K562 (cell line): Measurements from ENCODE around the gene CA7. TPM values are rescaled to one million over a fixed set of nuclear protein-coding genes. Genes with fewer than 3 reads are reported as not detected.
A peak's percentile ranks its signal among the peaks of the same experiment; 100 is the strongest.

Experiments
- EHMT2 ChIP-seq: fragments of 450-650 bp; IDR thresholded peaks from 2 replicates; pipeline ENCODE4 v1.6.1; 2018; ENCODE audit warnings: antibody characterized with exemption
- ERF ChIP-seq: fragments of 450-650 bp; formaldehyde crosslinking; IDR thresholded peaks from 2 replicates; pipeline ENCODE4 v1.4.0; 2020; ENCODE audit warnings: mild to moderate bottlenecking, mixed read lengths
- FIP1L1 ChIP-seq: fragments of 200-400 bp; formaldehyde crosslinking; IDR thresholded peaks from 2 replicates; pipeline ENCODE4 v1.6.1; 2018; ENCODE audit warnings: mild to moderate bottlenecking, low read depth, low read length; ENCODE audit not compliant: poor library complexity, severe bottlenecking
- FOXP1 ChIP-seq: sonication (generic); formaldehyde crosslinking; IDR thresholded peaks from 2 replicates; pipeline ENCODE4 v1.8.0; 2022; ENCODE audit warnings: mild to moderate bottlenecking, missing genetic modification reagents
- GABPB2 ChIP-seq: fragments of 250-450 bp; sonication (Bioruptor Pico); conservative IDR thresholded peaks from 2 replicates; pipeline ENCODE4 v1.5.1; 2021; ENCODE audit warnings: mild to moderate bottlenecking
- HDAC8 ChIP-seq: fragments of 450-650 bp; IDR thresholded peaks from 2 replicates; pipeline ENCODE4 v1.6.1; 2016; ENCODE audit warnings: mild to moderate bottlenecking, missing genetic modification characterization, moderate library complexity, missing compliant biosample characterization
- ILF3 ChIP-seq: fragments of 450-650 bp; IDR thresholded peaks from 2 replicates; pipeline ENCODE4 v1.6.1; 2018; ENCODE audit warnings: antibody characterized with exemption, mild to moderate bottlenecking, moderate library complexity, borderline replicate concordance
- KAT2B ChIP-seq: IDR thresholded peaks from one replicate; pipeline ENCODE4 v1.6.1; 2012; ENCODE audit warnings: low read depth, mild to moderate bottlenecking, control low read depth, inconsistent platforms, low read length, moderate library complexity
- NFE2L1 ChIP-seq: fragments of 450-650 bp; IDR thresholded peaks from 2 replicates; pipeline ENCODE4 v1.6.1; 2016; ENCODE audit warnings: missing genetic modification characterization, low read depth, mild to moderate bottlenecking, missing compliant biosample characterization, moderate library complexity, borderline replicate concordance
- POLR2A ChIP-seq: fragments of 450-650 bp; conservative IDR thresholded peaks from 2 replicates; pipeline ENCODE4 v1.6.1; 2016
- TRIM24 ChIP-seq, 2 experiments: fragments of 450-650 bp; IDR thresholded peaks; 2 replicates each; pipeline ENCODE4 v1.6.1; 2016
- ZNF124 ChIP-seq: sonication (generic); formaldehyde crosslinking; IDR thresholded peaks from 2 replicates; pipeline ENCODE4 v1.8.1; 2022; ENCODE audit warnings: missing genetic modification reagents
- ZNF143 ChIP-seq: sonication (generic); formaldehyde crosslinking; IDR thresholded peaks from 2 replicates; pipeline ENCODE4 v1.9.0; 2022; ENCODE audit warnings: mild to moderate bottlenecking, missing genetic modification reagents
- ZNF282 ChIP-seq: sonication (generic); formaldehyde crosslinking; IDR thresholded peaks from 2 replicates; pipeline ENCODE4 v1.8.1; 2023; ENCODE audit warnings: missing genetic modification reagents
- ZNF354B ChIP-seq: fragments of 250-450 bp; sonication (Bioruptor Pico); IDR thresholded peaks from 2 replicates; pipeline ENCODE4 v1.4.0; 2020
- polyA plus RNA-seq, 8 experiments: library from polyadenylated mRNA; depleted of rRNA in 4 of 8; stranded (reverse) in 5 of 8; unstranded in 3 of 8; fragments of >200 nt; fragmentation: Nextera tagmentation in 2 of 8; fragmentation: Illumina TruSeq in 1 of 8; extraction: Ambion mirVana in 2 of 8; extraction: Trizol in 1 of 8; gene quantifications; 2 replicates each; pipeline versions ENCODE4 v1.2.1 to v1.2.3, GENCODE V29; 2011 to 2014; ENCODE audit warnings: inconsistent platforms in 1 of 8, missing spikeins in 1 of 8
- total RNA-seq, 7 experiments: library from RNA; depleted of rRNA in 6 of 7; stranded (reverse); fragments of >200 nt in 6 of 7; fragmentation: Illumina TruSeq in 2 of 7; extraction: Trizol in 2 of 7; gene quantifications; 2 replicates each; pipeline versions ENCODE4 v1.2.1 to v1.2.3, GENCODE V29; 2011 to 2021; ENCODE audit warnings: low replicate concordance in 1 of 7
- TF ChIP-seq, protein P1 (sequence below): fragments of 200-800 bp; sonication (Bioruptor generic); IDR thresholded peaks from 2 replicates; pipeline ENCODE4 v1.6.1; 2017; ENCODE audit warnings: missing genetic modification characterization, missing compliant biosample characterization
- TF ChIP-seq, protein P2 (sequence below): IDR thresholded peaks from 3 replicates; pipeline ENCODE4 v1.6.1; 2011; ENCODE audit warnings: borderline replicate concordance, mild to moderate bottlenecking, moderate library complexity; ENCODE audit not compliant: insufficient read length; ENCODE audit errors: extremely low read depth
- TF ChIP-seq, protein P3 (sequence below): fragments of 450-650 bp; conservative IDR thresholded peaks from 2 replicates; pipeline ENCODE4 v1.6.1; 2016; ENCODE audit warnings: missing genetic modification characterization, low read depth, mild to moderate bottlenecking, control low read depth, missing compliant biosample characterization
- TF ChIP-seq, protein P4 (sequence below): fragments of 250-450 bp; sonication (Bioruptor Pico); IDR thresholded peaks from 2 replicates; pipeline ENCODE4 v1.5.0; 2021
- TF ChIP-seq, protein P5 (sequence below): sonication (generic); formaldehyde crosslinking; IDR thresholded peaks from 2 replicates; pipeline ENCODE4 v1.8.0; 2022; ENCODE audit warnings: mild to moderate bottlenecking, low read depth, missing genetic modification reagents

Gene CA7
- total and polyA plus RNA-seq, 9 of the 15 experiments (the other 6 are each of a cell fraction or from before 2014, with no cell fraction given) = 0.03 to 0.07 (median 0.05) TPM; not detected in 5

DNA sequence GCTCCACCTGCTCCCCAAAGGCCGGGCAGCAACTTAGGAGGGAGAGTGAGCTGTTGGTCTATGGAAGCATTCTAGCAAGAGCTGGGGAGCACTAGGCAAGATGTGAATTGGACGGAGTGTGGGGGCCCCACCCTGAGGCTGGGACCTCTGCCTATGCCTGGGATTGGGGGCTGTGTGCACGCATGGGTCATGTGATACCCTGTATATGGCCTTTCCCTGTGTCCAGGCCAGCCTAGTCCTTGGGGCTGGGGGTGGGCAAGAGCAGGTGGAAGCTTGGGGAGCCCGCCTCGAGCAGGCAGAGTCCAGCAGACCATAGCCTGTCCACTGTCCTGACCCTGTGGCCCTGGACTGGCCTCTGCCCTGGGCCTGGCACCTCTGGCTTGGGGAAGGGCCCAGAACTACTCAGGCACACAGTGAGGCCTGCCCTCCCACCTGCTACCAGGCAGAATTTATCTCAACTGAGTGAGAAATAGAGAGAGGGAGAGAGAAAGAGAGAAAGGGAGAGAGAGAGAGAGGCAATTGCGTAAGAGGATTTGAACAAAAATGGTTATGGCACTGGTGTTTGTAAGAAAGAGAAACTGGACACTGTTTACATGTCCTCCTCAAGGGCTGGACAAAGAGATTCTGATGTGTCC lies 55.2 kb downstream of the CA7 start (continued):
- TF ChIP-seq, protein P1, sequence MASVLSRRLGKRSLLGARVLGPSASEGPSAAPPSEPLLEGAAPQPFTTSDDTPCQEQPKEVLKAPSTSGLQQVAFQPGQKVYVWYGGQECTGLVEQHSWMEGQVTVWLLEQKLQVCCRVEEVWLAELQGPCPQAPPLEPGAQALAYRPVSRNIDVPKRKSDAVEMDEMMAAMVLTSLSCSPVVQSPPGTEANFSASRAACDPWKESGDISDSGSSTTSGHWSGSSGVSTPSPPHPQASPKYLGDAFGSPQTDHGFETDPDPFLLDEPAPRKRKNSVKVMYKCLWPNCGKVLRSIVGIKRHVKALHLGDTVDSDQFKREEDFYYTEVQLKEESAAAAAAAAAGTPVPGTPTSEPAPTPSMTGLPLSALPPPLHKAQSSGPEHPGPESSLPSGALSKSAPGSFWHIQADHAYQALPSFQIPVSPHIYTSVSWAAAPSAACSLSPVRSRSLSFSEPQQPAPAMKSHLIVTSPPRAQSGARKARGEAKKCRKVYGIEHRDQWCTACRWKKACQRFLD (CRISPR knock-in tag) = no peak
- TF ChIP-seq FIP1L1 (no peak), POLR2A (no peak), FOXP1 (CRISPR knock-in tag) (peak; percentile 45; the same call in 1 of the 2 replicates), ERF (no peak), TRIM24 (IDR thresholded peaks at IDR 0.05) (no peak), KAT2B (no peak), ZNF124 (CRISPR knock-in tag) (no peak), ZNF282 (no peak), ZNF354B (no peak), ZNF143 (CRISPR knock-in tag) (no peak), HDAC8 (tag) (peak; percentile 83), GABPB2 (CRISPR knock-in tag) (no peak), ILF3 (no peak), EHMT2 (no peak), NFE2L1 (tag) (0 out of 2 replicates have a peak, but pooled peaks have one; percentile 2)
- TF ChIP-seq, protein P2, sequence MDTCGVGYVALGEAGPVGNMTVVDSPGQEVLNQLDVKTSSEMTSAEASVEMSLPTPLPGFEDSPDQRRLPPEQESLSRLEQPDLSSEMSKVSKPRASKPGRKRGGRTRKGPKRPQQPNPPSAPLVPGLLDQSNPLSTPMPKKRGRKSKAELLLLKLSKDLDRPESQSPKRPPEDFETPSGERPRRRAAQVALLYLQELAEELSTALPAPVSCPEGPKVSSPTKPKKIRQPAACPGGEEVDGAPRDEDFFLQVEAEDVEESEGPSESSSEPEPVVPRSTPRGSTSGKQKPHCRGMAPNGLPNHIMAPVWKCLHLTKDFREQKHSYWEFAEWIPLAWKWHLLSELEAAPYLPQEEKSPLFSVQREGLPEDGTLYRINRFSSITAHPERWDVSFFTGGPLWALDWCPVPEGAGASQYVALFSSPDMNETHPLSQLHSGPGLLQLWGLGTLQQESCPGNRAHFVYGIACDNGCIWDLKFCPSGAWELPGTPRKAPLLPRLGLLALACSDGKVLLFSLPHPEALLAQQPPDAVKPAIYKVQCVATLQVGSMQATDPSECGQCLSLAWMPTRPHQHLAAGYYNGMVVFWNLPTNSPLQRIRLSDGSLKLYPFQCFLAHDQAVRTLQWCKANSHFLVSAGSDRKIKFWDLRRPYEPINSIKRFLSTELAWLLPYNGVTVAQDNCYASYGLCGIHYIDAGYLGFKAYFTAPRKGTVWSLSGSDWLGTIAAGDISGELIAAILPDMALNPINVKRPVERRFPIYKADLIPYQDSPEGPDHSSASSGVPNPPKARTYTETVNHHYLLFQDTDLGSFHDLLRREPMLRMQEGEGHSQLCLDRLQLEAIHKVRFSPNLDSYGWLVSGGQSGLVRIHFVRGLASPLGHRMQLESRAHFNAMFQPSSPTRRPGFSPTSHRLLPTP = no peak
- TF ChIP-seq, protein P3, sequence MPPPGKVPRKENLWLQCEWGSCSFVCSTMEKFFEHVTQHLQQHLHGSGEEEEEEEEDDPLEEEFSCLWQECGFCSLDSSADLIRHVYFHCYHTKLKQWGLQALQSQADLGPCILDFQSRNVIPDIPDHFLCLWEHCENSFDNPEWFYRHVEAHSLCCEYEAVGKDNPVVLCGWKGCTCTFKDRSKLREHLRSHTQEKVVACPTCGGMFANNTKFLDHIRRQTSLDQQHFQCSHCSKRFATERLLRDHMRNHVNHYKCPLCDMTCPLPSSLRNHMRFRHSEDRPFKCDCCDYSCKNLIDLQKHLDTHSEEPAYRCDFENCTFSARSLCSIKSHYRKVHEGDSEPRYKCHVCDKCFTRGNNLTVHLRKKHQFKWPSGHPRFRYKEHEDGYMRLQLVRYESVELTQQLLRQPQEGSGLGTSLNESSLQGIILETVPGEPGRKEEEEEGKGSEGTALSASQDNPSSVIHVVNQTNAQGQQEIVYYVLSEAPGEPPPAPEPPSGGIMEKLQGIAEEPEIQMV (tag) = peak; percentile 36
- TF ChIP-seq, protein P4, sequence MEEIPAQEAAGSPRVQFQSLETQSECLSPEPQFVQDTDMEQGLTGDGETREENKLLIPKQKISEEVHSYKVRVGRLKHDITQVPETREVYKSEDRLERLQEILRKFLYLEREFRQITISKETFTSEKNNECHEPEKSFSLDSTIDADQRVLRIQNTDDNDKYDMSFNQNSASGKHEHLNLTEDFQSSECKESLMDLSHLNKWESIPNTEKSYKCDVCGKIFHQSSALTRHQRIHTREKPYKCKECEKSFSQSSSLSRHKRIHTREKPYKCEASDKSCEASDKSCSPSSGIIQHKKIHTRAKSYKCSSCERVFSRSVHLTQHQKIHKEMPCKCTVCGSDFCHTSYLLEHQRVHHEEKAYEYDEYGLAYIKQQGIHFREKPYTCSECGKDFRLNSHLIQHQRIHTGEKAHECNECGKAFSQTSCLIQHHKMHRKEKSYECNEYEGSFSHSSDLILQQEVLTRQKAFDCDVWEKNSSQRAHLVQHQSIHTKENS = no peak
- TF ChIP-seq, protein P5, sequence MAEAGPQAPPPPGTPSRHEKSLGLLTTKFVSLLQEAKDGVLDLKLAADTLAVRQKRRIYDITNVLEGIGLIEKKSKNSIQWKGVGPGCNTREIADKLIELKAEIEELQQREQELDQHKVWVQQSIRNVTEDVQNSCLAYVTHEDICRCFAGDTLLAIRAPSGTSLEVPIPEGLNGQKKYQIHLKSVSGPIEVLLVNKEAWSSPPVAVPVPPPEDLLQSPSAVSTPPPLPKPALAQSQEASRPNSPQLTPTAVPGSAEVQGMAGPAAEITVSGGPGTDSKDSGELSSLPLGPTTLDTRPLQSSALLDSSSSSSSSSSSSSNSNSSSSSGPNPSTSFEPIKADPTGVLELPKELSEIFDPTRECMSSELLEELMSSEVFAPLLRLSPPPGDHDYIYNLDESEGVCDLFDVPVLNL = no peak; the same call in 1 of the 2 replicates
